AG09309 (cell line): ENCODE measurements around the gene CD164.

Experiments used
- DNase-seq: peaks from one replicate; pipeline ENCODE4 v3.0.0-alpha.2; 2010; ENCODE audit warnings: low read depth
- H3K4me3 ChIP-seq: 2 replicates; pipeline ENCODE4 v1.5.1; 2011; ENCODE audit warnings: mild to moderate bottlenecking, low read depth, low read length, moderate library complexity; ENCODE audit not compliant: control insufficient read depth
- TF ChIP-seq, protein P1 (sequence below): IDR thresholded peaks from 2 replicates; pipeline ENCODE4 v1.5.1; 2011; ENCODE audit warnings: mild to moderate bottlenecking, low read depth, low read length, inconsistent platforms; ENCODE audit not compliant: insufficient read depth, control insufficient read depth; ENCODE audit errors: missing control alignments

CD164 gene

GRCh38 chr6:109320072-109320471 is 62.2 kb downstream of the CD164 start:
- DNase-seq = no peak
- no peak overlapping the region for H3K4me3 ChIP-seq
- TF ChIP-seq, protein P1, sequence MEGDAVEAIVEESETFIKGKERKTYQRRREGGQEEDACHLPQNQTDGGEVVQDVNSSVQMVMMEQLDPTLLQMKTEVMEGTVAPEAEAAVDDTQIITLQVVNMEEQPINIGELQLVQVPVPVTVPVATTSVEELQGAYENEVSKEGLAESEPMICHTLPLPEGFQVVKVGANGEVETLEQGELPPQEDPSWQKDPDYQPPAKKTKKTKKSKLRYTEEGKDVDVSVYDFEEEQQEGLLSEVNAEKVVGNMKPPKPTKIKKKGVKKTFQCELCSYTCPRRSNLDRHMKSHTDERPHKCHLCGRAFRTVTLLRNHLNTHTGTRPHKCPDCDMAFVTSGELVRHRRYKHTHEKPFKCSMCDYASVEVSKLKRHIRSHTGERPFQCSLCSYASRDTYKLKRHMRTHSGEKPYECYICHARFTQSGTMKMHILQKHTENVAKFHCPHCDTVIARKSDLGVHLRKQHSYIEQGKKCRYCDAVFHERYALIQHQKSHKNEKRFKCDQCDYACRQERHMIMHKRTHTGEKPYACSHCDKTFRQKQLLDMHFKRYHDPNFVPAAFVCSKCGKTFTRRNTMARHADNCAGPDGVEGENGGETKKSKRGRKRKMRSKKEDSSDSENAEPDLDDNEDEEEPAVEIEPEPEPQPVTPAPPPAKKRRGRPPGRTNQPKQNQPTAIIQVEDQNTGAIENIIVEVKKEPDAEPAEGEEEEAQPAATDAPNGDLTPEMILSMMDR = no peak

DNA sequence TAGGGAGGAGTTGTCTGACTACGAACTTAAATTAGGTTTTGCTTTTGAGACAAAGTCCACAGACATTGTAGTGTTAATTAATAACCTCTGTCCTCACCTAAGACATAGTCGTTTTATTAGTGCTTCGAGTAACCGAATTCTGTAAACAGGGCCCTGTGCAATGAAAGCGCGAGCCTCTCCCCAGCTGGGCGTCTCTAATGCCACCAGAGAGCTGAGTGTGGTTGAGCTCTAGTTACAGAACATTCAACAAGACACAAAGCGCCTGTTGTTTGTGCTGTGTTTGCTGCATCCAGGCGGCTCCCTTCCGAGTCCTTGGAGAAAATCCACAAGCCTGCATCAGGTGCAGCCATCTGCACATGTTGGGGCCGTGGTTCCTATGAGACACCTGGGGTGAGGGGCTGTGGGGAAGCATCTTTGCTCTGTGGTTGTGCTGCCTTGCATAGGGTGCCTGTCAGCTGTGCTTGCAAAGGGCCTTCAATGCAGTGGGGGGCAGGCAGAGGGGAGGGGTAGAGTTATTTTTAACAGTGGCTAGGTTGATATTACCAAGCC is 63.9 kb downstream of the CD164 start:
- TF ChIP-seq, protein P1 = no peak
- no peak overlapping the region for H3K4me3 ChIP-seq
- no peak for DNase-seq

DNA sequence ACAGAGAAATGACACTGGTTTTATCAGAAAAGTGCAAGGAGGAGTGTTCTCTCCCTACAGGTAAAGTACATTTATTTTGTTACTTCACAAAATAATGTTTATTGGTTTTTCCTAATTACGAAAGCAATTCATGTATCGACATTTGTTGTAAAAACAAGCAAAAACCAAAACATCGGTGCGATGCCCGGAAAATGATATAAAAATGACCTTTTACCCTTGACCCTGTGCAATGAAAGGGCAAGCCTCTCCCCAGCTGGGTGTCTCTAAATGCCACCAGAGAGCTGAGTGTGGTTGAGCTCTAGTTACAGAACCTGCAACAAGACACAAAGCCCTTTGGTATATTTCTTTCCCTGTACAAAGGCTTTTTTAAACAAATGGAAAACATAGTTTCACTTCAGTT is 65.4 kb downstream of the CD164 start:
- H3K4me3 ChIP-seq = no peak overlapping the region
- DNase-seq = no peak
- TF ChIP-seq, protein P1 = no peak
